ENCODE data around the gene PCDH19.

DNA sequence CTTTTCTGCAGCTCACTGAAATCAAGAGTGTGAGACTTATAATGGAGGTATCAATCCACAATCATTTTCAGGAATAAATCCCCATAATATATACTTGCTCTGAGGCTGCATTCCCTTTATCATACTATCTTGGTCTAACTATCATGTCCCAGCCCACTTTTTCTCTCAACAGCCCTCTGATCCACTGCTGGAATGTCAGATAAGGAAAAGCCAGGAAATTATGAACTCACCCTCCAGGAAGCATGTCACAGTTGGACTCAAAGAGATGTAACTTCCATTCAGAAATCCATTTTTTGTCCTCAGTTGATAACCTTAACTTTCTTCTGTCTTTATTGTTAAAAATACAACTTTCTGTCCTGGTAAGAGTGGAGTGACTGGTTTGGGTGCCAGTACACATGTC is 144.9 kb downstream of the PCDH19 start:
- TF ChIP-seq TCF12 (IDR thresholded peaks at IDR 0.05) (no peak), TCF12 (CRISPR knock-in tag; IDR thresholded peaks at IDR 0.05) (no peak), SCMH1 (CRISPR knock-in tag; IDR thresholded peaks at IDR 0.05; ENCODE audit: borderline replicate concordance) (no peak), TCF7 (IDR thresholded peaks at IDR 0.05; ENCODE audit: low read depth) (no peak), PHF8 (CRISPR knock-in tag; IDR thresholded peaks at IDR 0.05) (no peak), ZBTB34 (CRISPR knock-in tag; IDR thresholded peaks at IDR 0.05) (no peak), ZNF383 (CRISPR knock-in tag; IDR thresholded peaks at IDR 0.05; ENCODE audit: borderline replicate concordance) (no peak), ZNF280D (CRISPR knock-in tag; IDR thresholded peaks at IDR 0.05) (no peak), SP1 (IDR thresholded peaks at IDR 0.05) (no peak), SP1 (CRISPR knock-in tag; IDR thresholded peaks at IDR 0.05) (no peak), RORA (CRISPR knock-in tag; IDR thresholded peaks at IDR 0.05) (no peak), HIC2 (CRISPR knock-in tag; IDR thresholded peaks at IDR 0.05; ENCODE audit: low read depth) (no peak), NFKB2 (CRISPR knock-in tag; IDR thresholded peaks at IDR 0.05; ENCODE audit: borderline replicate concordance) (no peak)
